Activated T-helper 1 cell treated with Interleukin-2 at 50 U/mL for 16 hours (primary cell): ENCODE results near the gene FHL3.

ENCODE experiments used
- DNase-seq: peaks from one replicate; pipeline ENCODE4 v3.0.0-alpha.2; 2020; ENCODE audit warnings: low read depth

FHL3 gene

DNA sequence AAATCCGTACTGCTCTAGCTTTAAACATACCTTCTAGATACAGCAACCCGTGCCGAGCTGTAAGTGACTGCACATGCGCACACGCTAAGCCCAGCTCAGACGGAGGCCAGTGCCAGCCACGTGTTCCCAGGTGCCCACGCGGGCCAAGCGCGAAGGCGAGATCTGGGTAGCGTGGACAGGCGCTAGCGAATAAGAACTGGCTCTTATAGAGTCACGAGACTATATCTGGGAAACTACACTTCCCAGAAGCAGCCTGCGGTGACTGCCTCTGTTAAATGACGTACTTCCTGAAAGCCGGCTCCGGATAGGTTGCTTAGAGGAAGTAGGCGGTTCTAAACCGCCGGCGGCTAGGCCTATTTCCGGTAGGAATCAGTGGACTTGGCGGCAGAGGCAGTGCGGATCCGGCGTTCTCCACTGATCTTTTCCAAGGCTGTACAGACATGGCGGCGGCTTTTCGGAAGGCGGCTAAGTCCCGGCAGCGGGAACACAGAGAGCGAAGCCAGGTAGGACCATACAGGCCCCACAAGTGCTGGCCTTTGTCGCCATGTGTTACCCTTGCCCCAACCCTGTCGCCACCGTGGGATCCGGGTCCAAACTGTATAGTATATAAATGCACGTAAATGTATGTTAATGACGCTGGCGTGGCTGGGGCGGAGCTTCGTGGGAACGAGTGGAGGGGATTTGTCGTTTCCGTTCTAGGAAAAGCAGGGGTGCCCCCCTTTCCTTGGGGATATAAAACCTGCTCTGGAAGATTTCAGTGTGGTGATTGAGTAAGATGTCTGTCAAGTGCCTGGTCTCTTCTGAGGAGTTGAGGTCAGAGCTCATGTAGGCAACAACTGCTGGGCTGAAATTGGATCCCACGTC lies 7.3 kb upstream of the FHL3 start, which contains the start of gene UTP11:
Gene UTP11 (plus strand): TSS at position 372 of the 864 bp plus-strand sequence. CDS start 69 bp downstream, at position 441.
- peak; percentile 80 for DNase-seq

GRCh38 chr1:38009841-38010180 lies 4.5 kb upstream of the FHL3 start:
- DNase-seq: no peak

DNA sequence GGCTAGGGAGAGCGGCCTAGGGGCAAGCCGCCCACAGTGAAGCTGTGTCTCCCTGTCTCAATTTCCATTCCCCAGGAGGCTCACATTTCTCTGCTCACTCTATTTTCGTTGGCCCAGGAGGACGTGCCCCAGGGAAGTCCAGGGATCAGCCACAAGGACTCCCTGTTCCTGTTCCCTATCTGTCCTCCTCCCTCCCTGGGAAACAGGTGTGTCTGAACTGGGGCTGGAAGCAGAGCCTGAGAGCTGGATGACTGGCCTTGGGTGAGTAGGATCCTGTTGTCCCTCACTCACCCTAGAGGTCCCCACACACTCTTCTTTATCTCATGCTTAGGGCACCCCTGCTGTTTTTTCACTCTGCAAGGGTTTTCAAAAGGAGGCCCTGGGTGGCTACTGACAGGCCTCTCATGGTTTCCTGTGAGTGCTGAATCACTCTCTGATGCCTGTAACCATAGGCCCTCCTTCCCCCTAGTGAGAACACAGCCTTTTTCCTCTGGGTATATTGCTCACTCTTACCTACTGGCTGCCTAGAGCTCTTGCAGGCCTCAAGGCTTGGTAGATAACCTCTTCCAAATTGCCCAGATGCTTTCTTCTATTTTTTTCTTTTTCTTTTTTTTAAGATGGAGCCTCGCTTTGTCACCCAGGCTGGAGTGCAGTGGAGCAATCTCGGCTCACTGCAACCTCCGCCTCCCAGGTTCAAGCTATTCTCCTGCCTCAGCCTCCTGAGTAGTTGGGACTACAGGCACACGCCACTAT lies 4.0 kb upstream of the FHL3 start:
- DNase-seq: no peak

DNA sequence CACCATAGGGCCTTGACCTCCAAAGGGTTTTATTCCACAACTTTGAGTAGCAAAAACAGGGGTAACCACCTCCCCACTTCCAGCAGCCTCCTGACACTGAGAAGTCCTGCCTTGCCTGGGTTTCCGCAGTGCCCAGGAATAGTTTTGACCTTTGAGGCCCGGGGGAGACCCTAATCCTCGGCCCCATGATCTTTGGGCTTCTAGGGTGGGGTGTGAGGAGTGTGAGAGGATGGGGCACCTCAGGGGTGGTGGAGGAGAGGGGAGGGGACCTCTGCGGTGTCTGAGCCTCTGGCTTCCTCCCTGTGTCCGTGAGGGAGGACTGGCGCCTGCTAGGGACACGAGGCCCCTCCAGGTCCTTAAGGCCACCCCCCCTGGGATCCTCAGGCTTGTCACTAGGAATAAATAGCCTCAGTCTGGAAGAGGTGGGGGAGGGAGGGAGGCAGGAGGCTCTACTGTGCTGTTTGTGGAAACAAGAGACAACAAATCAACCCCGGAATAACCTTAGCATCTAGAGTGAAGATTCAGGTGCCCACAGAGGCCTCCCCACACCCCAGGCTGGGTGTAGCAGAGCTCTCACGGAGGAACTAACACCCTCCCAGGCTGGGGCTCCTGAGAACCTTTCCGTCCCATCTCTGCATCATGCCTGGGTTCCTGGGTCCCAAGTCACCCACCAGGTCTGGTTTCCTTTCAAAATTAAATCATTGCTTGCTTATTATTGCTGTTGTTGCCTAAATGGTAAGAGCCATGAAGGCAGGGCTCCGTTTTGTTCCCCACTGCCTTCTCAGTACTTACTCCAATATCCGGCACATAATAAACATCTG lies 904 bp upstream of the FHL3 start:
- no peak for DNase-seq

- DNase-seq: no peak
Observed at GRCh38 chr1:38004284-38005108, 818 bp downstream of the FHL3 start.

DNA sequence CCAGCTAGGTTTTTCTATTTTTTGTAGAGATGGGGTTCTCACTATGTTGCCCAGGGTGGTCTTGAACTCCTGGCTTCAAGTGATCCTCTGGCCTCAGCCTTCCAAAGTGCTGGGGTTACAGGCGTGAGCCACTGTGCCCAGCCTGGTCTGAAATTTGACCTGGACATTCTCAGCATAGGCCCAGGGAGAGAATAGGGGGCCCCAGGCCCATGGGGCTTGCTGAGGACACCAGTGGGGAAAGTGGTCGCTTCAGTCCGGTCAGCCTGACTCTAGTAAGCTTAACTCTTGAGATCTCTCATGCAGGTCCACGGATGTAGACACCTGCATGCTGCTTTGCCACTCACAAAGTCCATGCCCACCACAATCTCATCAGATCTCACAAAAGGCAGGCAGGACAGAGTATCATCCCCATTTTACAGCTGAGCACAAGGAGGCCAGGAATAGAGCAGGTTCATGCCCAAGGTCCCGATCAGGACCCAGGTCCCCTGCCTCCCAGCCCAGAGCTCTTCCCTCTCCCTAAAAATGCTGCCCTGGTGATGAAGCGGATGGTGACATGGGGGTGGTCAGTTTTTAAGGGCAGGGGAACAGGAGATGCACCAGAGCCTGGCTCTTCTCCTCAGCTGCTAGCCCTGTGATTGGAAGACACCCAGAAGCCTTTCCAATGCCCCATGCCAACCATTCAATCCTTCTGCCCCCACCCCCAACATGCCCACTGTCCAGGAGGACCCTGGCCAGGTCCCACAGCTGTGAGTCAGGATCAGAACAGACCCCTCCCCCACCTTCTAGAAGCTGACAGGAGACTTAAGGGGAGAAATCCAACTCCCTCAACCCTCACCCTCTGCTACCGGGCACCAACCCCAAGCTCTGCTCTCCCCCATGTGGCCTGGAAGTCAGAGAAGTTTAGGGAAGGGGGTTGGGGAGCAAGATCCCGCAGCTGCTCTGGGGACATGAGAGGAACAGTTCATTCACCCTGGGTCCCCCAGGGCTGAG lies 1.8 kb downstream of the FHL3 start:
- no peak for DNase-seq

DNA sequence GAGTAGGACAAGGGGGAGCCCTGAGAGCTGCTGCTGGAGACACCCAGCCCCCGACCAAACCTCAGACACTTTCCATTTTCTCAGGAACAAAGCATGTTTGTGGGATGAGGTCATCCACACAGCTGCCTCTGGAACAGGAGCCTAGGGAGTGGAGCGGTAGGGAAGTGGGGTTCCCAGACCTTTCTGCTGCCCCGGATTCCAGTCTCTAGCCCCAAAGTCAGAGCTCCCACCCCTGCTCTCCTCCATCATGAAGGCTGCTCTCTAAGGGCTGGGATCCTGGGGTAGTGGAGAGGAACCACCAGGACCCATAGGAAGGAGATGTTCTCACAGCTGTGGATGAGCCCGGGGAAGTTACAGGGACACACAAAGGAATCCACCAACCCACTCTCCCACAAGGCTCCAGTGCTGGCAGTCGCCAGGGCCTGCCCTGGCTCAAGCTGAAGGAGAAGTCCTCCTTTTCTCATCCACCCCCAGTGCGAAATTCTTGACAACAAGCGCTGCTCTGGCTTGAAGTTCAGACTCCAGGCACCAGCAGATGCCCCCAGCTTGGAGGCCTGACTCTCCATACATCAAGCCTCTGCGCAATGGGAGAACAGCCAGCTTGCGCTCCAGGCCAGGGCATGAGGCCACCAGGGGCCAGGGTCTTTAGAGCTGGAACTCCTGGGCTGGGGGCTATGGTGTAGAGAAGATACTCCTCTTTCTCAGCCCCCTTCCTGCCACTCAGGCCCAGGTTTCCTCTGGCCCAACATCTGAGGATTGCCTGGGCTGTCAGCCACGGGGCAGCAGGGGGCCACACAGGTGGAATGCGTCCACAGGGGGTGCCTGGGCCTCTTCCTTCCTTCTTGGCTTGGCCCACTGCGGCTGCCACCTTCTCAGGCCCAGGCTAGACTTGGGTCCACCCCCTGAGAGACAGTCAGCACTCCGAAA lies 4.5 kb downstream of the FHL3 start:
- DNase-seq: no peak

DNA sequence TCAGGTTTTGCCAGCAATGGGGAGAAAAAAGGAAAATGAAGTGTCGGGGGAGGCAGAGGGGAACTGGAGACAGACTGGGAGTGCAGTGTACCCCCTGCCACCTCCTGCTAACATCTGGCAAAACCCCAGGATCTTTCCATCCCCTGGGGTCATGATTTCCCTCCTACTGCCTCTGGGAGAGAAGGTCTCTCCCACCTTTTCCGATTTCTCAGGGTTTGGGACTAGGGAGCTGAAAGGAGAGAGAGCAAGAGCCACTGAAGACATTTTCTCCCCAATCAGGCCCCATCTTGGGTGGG lies 5.1 kb downstream of the FHL3 start:
- no peak for DNase-seq

GRCh38 chr1:37999430-38000232 lies 5.7 kb downstream of the FHL3 start:
- no peak for DNase-seq

DNA sequence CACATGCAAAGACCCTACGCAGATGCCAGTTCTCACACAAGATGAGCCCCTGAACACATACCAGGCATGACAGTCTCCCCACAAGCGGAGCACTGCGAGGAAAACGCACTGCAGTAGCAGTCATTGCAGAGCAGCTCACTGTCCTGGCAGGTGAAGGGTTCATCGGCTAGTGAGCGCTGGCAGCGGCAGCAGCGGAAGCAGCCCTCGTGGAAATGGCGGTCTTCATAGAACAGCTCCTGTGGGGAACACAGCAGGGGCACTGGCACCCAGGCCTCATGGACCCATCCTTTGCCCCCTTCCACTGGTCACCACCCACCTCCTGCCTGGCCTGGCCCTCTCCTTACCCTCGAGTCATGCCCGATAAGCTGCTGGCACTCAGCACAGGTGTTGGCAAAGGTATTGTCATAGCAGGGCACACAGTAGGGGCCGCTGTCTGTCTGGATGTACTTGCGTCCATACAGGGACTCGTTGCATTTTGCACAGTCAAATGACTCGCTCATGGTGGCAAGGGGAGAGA lies 6.3 kb downstream of the FHL3 start:
- no peak for DNase-seq

GRCh38 chr1:37998089-37998808 lies 7.1 kb downstream of the FHL3 start:
- DNase-seq: no peak

- DNase-seq: no peak
Observed at GRCh38 chr1:37997256-37998088, 7.8 kb downstream of the FHL3 start.

- no peak for DNase-seq
Observed at GRCh38 chr1:37995751-37996345, 9.5 kb downstream of the FHL3 start.

- no peak for DNase-seq
Observed at GRCh38 chr1:37994886-37995566, 10.3 kb downstream of the FHL3 start.

- DNase-seq: no peak
Observed at GRCh38 chr1:37989361-37989930, 15.9 kb downstream of the FHL3 start.
